NOMO-1 (cell line): ENCODE measurements around the gene BRF1.

Experiments
- DNase-seq, 2 experiments: peaks; one replicate each; lab custom pipeline; 2025; ENCODE audit not compliant: unreplicated experiment in 2 of 2; lab: John Stamatoyannopoulos, UW

BRF1 gene

GRCh38 chr14:105247026-105247425, 53.8 kb downstream of the BRF1 start:
- no peak for DNase-seq

- no peak for DNase-seq
Observed at GRCh38 chr14:105244334-105244733, 56.5 kb downstream of the BRF1 start.

GRCh38 chr14:105241641-105242040, 59.2 kb downstream of the BRF1 start:
- DNase-seq, result no peak

DNA sequence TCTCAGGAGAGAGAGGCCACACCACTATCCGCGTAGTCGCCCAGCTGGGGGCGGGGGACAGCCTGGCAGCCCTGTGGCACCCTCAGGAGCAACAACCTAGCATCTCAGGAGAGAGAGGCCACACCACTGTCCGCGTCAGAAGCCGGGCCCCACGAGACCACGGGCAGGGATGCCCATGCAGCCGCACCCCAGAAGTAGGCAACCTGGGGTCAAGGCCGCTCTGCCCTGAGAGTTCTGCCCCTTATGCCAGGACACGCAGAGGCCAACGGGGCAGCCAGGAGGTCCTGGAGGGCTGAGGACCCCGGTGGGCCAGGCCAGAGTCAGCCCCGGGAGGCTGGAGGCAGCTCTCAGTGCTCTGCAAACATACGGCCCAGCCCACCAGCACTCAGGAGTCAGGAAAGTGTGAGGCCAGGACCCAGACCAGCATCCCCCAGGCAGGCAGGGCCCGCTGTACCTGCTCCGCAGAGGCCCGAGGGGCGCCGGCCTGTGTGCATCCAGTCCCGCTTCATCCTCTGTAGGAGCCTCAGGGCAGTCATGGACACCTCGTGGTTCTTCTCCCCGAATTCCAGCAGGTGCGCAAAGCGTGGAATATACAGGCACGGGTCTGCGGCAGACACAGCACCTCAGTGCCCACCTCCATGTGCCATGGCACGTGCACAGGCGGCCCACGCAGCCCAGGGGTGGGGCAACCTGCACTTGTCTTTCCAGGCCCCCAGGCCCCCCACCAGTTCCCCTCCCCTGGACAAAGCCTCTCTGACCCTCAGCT, 59.8 kb downstream of the BRF1 start:
- no peak for DNase-seq

DNA sequence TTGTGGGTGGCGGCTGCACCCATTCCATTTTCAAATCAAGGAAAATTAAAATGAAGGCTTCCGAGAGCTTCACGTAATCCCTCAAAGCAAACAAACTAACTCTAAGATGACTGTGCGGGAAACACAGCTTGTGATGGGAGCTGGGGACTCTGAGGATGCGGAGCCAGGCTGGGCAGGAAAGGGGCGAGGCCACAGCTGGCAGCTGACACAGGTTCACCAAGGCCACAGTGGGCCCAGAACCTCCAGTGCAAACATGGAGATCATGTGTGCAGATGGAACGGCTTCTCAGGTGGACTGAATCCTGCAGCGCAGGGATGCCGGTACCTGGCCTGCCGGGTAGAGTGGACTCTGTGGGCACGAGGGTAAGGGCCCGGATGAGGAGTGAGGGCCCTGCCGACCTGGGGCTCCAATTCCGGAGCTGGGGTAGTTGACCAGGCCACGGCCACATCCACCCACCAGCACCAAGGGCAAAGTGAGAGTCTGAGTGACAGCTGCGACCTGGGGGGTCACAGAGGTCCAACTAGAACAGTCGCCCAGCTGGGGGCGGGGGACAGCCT, 71.6 kb downstream of the BRF1 start:
- DNase-seq, result no peak

DNA sequence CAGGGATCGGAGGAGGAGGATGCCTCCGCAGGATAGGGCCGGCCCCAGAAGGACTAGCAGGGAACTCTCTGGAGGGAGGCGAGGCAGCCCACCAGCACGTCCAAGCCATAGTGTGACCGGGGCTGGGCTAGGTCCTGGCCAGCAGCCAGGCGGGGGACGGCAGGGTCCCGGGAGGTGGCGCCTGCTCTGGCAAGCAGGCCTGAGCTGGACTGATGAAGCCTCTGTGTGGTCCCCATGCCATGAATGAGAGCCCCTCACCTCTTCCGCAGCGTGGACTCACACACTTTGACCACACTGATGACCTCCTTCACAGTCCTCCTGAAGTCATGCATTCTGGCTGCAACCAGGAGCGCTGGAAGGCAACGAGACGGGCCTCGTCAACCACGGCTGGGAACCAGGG, 72.2 kb downstream of the BRF1 start:
- DNase-seq, result no peak

DNA sequence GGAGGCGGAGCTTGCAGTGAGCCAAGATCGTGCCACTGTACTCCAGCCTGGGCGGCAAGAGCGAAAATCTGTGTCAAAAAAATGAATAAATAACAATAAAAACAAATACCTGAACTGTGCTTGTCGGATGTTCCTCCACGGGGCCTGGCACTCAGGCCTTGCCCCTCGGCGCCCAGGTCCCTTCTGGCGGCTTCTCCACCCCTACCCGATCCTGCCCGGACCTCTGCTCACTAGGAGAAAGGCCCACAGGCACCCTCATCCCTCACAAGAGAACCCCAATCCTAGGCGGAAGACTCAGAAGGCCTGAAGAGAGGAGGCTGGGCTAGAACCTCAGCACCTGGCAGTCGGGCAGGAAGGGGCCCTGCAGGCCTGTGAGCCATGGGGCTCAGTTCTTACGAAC, 73.5 kb downstream of the BRF1 start:
- no peak for DNase-seq

- DNase-seq, result no peak
Observed at GRCh38 chr14:105226198-105226597, 74.6 kb downstream of the BRF1 start.

DNA sequence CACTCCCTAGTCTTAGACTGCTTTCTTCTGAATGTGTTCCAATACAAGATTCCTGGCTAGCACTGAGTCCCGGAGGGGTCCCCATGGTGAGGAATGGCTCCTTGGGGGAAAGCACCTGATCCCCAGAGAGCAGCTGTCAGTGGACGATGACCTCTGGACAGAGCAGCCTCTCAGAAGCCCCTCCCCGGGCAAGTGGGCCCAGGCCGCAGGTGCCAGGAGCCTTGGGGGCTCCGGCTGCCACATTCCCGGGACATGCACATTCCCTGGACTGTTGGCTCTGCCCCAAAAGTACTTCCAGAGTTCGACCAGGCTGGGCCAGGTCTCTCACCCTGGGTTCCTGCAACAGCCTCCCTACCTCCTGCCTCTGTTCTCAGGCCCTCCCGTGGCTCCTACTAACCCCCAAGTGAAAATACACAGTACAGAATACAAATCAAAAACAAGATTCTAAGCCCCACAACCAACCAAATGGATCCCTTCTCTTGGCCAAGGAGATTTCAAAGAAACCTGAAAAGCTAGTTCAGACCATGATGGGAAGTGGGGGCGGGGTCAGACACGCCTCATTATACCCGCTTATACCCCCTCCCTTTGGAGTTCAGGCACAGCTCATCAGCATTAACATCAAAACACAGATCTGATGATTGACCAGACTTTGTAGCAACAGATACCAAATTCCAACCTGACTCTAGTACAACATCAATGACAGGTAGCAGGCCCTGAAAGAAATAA, 75.8 kb downstream of the BRF1 start:
- no peak for DNase-seq

DNA sequence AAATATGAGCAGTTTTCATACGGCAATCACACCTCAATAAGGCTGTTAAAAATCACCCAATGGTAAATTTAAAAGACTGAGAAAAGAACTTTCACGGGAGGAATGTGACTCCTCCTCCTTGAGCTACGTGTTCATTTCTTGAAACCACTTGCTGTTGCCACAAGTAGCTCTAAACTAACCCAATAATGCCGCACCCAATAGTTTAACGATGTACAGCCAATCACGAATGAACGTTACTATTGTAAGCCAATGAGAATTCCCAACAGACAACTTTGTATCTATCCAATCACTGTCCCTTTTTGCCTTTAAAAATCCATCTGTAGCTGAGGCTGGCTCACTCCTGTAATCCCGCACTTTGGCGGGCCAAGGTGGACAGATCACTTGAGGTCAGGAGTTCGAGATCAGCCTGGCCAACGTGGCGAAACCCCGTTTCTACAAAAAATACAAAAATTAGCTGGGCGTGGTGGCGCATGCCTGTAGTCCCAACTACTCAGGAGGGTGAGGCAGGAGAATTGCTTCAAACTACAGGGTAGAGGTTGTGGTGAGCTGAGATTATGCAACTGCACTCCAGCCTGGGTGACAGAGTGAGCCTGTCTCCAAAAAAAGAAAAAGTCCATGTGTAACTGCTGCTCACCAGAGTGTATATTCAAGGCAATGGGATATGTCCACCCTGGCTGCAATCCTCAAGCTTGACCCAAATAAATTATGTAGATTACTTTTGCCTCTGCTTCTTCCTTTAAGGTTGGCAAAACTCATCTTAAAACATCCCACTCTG, 76.8 kb downstream of the BRF1 start:
- DNase-seq, result no peak

- DNase-seq, result no peak
Observed at GRCh38 chr14:105223260-105223659, 77.5 kb downstream of the BRF1 start.

DNA sequence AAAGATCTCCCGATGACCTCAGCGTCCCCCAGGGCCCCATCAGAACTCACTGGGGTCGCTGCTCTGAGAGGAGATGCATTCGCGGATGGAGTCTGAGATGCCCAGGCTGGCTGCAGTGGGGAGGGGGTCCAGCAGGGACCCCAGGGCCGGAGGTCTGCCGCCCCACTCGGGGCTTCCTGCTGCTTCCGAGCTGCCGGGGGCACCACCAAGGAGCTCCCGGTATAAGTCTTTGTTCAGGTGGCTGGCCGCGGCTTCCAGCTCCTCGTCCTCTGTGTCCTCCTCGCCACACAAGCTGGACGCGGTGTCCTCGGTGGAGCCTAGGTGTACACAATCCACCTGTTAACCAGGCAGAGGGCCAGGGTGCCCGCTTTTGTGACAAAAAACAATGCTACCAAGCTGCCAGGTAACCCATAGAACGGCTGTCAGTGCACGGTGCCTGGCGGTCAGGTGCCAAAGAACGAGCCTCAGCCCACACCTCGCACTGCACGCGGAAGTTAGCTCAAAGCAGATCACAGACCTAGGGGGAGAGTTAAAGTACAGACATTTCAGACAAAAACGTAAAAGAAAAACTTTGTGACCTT, 79.1 kb downstream of the BRF1 start:
- DNase-seq, result no peak

DNA sequence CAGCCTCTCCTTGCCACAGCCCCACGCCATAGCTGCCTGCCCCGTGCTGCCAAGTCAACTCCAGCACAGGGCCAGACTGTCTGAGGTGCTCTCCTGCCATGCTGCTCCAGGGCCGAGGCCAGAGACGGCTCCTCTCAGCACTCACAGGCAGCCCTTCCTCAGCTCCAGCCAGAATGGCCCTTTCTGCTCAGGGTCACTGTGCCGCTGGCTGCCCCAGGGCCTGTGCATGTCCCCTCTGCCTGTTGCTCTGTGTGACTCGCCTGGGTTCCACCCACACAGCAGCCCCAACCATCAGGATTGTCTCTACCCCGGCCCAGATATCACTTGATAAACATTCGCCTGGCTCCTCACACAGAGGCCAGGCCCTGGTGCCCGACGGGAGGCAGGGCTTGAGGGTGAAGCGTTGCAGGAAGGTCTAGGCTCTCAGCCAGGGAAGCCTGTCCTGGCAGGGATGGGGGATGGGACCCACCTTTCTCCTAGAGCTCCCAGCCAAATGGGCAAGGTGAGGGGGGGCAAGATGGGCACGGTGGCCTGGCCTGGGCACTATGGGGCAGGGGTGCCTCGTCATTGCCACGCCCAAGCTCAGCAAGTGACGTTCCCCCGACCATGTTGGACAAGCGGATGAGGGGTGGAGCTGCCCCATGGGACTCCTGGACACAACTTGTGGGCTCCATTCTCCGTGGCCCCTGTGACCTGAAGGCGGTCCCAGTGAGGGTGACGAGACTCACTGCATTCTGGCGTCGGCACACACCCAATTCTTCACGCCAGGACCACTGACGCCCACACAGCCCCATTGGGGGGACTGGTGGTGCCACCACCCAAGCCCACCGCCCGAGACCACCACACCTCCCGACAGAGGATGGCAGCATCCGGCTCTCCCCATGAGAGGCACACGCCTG, 79.9 kb downstream of the BRF1 start:
- no peak for DNase-seq

GRCh38 chr14:105219753-105220152, 81.0 kb downstream of the BRF1 start:
- no peak for DNase-seq

DNA sequence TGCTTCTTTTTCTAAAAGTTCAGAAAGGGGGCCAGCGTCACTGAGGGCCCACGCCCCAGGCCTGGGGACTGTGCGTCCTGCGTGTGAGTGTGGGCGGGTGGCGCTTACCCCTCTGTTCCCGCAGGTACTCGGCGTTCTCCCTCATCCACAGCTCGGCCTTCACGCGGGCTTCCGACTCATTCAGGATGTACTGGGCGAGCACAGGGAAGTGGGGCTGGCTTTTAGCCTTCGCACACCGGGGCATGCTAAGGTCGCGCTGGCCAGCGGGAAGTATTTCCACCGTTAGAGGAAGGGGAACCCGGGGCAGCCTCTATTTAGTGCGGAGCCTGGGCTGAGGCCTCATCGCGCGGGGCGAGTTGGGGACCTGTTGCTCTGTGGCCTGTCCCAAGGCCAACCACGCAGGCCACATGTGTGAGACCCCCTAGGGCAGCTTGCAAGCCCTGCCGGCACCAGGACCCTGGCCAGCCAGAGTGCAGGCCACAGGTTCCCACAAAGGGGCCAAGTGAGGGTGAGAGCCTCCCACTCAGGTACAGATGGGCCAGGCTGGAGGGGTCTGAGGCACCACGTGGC, 81.7 kb downstream of the BRF1 start:
- DNase-seq, result no peak

GRCh38 chr14:105218611-105219010, 82.2 kb downstream of the BRF1 start:
- no peak for DNase-seq

GRCh38 chr14:105217774-105218173, 83.0 kb downstream of the BRF1 start:
- DNase-seq, result no peak

DNA sequence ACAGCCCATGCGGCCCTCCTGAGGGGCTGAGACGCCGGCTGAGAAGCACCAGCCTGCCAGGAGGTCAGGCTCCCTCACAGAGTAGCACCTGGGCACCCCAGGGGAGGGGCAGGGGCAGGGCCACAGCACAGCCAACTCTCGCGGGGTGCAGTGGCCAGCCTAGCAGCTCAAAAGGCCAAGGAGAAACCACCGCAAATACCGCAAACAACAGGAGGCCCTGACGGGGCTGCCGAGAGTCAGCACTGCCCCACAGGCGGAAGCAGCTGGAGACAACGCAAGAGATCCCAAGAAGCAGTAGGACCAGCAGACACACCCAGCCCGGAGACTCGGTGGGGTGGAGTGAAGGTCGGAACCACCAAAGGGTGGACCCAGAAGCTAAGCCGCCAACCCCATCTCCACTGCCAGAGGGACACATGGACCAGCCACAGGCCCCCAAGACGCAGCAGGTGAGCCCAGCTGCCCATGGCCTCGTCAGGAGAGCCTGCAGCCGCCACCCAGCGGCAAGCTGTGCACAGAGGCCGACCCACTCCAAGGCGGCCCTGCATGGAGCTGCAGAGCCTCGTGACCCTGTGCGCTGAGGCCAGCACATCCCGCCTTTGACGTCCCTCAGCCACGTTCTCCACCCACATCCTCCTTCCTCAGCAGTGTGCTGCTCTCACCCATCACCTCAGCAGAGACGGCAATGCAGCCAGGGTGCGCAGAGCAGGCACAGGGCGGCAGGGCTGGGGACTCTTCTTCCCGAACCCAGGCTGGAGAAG, 84.1 kb downstream of the BRF1 start:
- no peak for DNase-seq

DNA sequence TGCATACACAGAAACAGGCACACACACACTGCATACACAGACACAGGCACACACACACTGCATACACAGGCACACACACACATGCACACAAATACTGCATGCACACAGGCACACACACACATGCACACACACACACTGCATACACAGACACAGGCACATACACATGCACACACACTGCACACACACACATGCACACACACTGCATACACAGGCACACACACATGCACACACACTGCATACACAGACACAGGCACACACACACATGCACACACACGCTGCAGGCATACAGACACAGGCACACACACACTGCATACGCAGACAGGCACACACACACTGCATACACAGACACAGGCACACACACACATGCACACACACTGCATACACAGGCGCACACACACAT, 85.2 kb downstream of the BRF1 start:
- no peak for DNase-seq
